Posterior vena cava (tissue), 2 donors: ENCODE measurements around the gene GMEB2. TPM values are rescaled to one million over a fixed set of nuclear protein-coding genes. Genes with fewer than 3 reads are reported as not detected.

Source experiments
- DNase-seq: peaks from one replicate; pipeline ENCODE4 v3.0.0-alpha.2; 2020; ENCODE audit warnings: low spot score
- intact Hi-C, 2 donors: fragments of 100-400 bp; cut with DNase I; formaldehyde crosslinking; loops; one replicate each; pipeline versions ENCODE4 v1.14.1 to v1.14.2; 2022 to 2023
- total RNA-seq, 2 donors: library from RNA; stranded (reverse); fragmentation: NEBNext Ultra II Directional; extraction: Animal tissue kit (Norgen Biotek cat#: 25700); gene quantifications; one replicate each; pipeline ENCODE4 v1.2.1, GENCODE V29; 2021
- donor health status: DM: yes; HTN: yes; CAD: no.
- donor health status: DM: yes; HTN: yes; CAD: no.

The GMEB2 gene
- total RNA-seq, 2 donors from 2014 or later: 6.9 to 8.8 TPM

DNA sequence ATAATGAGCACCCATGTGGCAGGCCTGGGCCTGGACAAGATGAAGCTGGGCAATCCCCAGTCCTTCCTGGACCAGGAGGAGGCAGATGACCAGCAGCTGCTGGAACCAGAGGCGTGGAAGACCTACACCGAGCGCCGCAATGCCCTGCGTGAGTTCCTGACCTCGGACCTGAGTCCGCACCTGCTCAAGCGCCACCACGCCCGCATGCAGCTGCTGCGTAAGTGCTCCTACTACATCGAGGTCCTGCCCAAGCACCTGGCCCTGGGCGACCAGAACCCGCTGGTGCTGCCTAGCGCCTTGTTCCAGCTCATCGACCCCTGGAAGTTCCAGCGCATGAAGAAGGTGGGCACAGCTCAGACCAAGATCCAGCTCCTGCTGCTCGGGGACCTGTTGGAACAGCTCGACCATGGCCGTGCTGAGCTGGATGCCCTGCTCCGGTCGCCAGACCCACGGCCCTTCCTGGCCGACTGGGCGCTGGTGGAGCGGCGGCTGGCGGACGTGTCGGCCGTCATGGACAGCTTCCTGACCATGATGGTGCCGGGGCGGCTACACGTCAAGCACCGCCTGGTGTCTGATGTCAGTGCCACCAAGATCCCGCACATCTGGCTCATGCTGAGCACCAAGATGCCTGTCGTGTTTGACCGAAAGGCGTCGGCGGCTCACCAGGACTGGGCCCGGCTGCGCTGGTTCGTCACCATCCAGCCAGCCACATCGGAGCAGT, 71.1 kb downstream of the GMEB2 start:
- intact Hi-C loops: no loop called here
- DNase-seq: no peak

GRCh38 chr20:63554361-63555278, 72.3 kb downstream of the GMEB2 start:
- intact Hi-C loops: no loop called here
- no peak for DNase-seq

- no peak for DNase-seq
- intact Hi-C loops: no loop called here
These were observed 73.0 kb downstream of the GMEB2 start, which contains the start of gene FNDC11 for GRCh38 chr20:63553933-63554290. TSS of gene FNDC11 (plus strand) at chr20:63554159. CDS start at chr20:63555664, 1,505 bp downstream.

- intact Hi-C loops: no loop called here
- DNase-seq: peak; percentile 96
These were observed 73.5 kb downstream of the GMEB2 start for GRCh38 chr20:63553251-63553932.

GRCh38 chr20:63552481-63553249, 74.2 kb downstream of the GMEB2 start:
- DNase-seq: no peak
- intact Hi-C loops: no loop called here

DNA sequence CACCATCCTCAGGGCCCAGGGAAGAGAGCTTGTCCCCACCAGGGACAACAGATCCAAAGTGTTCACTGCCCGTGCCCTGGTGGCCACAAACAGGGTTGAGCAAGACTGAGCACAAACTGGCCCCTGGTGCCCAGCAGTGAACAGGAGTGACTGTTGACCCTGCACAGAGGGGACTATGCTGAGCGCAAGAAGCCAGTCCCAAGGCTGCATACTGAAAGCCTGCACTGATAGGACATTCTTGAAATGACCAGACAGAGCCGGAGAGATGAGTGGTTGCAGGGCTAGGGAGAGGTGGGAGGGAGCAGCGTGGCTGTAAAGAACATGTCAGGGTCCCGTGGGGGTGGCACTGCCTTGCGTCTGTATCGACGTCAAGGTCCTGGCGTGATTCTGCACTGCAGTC, 75.8 kb downstream of the GMEB2 start:
- intact Hi-C loops: no loop called here
- DNase-seq: no peak

- DNase-seq: no peak
- intact Hi-C loops: no loop called here
These were observed 77.1 kb downstream of the GMEB2 start for GRCh38 chr20:63549679-63550282.

DNA sequence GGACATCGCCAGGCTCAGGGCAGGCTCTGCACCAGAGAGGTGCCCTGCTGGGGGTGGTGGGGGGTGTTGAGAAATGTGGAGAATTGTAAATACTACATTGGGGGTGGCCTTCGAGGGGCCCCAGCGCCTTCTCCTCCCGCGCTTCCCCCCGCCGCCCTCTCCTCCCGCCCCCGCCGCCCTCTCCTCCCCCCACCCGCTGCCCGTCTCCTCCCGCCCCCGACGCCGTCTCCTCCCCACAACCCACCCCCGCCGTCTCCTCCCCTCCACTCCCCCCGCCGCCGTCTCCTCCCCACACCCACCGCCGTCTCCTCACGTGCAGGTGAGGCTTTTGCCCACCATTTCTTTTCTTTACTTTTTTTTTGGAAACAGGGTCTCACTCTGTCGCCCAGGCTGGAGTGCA, 77.9 kb downstream of the GMEB2 start:
- intact Hi-C loops: no loop called here
- DNase-seq: no peak

GRCh38 chr20:63548542-63548941, 78.4 kb downstream of the GMEB2 start:
- intact Hi-C loops: no loop called here
- DNase-seq: no peak

DNA sequence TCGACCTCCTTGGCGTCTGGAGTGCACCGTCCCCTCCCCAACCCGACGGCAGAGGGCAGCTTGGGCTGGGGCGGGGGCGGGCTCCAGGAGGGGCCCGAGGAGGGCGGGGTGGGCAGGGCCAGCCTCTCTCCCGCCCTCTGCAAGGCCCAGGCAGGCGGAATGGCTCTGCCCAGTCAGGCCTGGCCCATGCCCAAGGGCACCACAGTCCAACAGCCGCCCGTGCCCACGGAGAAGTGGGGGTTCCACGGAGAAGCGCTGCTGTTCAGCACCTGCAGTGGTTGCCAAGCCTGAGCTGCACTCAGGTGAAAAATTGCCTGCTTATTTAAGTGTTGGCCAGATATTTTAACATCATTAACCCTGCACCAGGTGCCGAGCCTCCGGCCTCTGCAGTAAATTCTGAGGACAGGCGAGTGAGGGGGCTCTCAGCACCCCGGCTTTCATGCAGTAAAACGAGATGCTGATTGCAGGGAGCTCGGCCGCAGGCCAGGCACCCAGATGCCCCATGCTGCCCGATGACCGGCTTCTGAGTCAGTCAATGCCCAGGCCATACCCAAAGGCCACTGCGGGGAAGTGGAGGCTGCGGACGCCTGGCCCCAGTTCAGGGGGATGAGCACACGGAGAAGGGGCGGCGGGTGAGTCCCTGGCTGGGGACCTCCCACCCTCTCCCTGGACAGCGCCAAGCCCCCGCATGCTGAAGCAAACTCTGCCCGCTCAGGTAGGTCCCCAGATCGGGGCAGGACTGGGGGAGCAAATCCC, 79.0 kb downstream of the GMEB2 start, which contains the start of gene SRMS:
Gene SRMS (minus strand): TSS at position 25 of the 756 bp plus-strand sequence. CDS start 286 bp downstream, outside the sequence.
- intact Hi-C loops: no loop called here
- no peak for DNase-seq

DNA sequence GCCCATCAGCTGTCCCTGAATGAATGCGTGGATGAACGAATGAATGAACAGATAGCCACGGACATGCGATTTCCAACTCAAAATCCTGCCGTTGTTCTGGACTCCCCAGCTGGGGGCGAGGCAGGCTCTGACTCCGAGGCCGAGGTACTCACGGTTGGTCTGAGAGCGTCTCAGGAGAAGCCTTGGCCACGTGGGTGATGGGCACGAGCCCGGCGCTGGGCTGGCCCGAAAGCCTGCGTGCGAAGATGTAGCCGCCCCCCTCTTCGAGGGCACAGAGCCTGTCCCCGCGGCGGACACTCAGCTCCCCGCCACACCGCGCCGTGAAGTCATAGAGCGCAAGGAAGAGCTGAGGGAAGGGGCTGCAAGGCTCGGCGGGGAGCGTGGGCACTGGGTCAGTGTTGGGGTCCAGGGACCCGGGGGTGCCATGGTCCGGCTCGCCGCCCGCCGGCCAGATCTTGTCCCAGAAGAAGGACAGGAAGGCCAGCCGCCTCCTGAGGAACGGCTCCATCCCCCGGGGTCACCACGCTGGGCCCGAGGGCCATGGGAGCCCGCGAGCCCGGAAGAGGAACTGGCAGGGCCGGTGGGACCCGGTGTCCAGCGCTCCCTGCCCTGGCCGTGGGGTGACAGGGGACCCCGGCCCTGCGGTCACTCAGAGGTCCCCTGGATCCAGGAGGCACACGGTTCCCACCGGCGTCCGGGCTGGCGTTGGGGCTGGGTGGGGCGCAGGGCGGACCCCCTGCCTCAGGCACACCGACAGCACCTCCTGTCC, 79.8 kb downstream of the GMEB2 start:
- intact Hi-C loops: no loop called here
- no peak for DNase-seq

- DNase-seq: no peak
- intact Hi-C loops: no loop called here
These were observed 80.5 kb downstream of the GMEB2 start for GRCh38 chr20:63546256-63546955.

DNA sequence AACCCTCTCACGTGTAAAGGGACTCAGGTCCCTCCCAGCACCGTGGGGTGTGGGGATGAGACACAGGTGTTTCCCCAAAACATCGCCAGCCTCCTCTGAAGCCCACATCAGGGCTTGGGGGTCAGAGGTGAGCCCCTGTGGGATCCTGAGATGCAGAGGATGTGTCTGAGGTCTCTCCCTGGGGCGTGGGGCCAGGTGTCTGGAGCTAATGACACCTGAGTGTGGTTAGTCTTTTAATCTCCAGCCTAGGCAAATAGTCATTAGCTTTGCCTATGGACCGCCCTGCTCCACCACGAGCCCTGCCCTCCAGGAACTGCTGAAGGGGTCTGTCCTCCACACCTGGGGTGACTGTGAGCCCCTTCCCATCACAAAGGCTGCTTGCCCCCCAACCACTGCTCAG, 81.1 kb downstream of the GMEB2 start:
- intact Hi-C loops: no loop called here

GRCh38 chr20:63544958-63545516, 81.9 kb downstream of the GMEB2 start:
- no peak for DNase-seq
- intact Hi-C loops: no loop called here

More for the DNA sequence above, 81.1 kb downstream of the GMEB2 start:
- DNase-seq: no peak

DNA sequence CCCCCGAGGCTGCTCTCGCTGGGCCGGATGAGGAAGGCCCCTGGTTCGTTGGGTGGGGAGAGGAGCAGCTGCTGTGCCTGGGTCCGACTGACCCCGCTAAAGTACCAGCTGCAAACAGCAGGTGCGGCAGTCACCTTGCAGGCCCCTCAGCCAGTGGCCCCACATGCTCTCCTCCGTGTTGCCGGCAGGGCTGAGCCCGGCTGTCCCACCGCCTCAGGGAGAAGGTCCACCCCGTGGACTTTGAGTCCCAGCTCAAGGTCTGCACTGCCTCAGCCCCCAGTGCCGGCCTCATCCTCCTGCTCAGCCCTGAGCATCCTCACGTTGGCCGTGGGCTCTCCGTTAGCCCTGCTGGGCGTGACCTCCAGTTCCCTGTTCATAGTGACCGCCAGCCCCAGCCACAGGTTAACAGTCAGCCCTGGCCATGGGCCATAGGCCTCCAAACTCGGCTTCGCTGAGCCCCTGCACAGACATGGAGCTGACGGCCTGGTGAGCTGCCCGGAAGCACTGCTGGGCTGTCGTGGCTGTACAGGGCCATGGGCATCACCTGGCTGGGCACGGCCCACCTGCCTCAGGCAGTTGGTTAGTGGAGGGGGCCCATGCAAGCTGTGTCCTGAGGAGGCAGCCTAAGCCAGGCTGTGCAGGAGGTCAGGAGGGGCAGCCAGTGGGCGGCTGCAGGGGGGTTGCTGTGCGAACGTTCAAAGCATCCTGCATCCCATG, 82.5 kb downstream of the GMEB2 start:
- intact Hi-C loops: no loop called here
- DNase-seq: no peak

GRCh38 chr20:63543733-63544132, 83.2 kb downstream of the GMEB2 start:
- no peak for DNase-seq
- intact Hi-C loops: no loop called here
